HG03565 (cell line): ENCODE data around the gene PCYOX1L.

Source experiments
- ATAC-seq: cut with Tn5 transposase; IDR thresholded peaks from one replicate; pipeline ENCODE4 v1.9.1; 2021; ENCODE audit warnings: mild to moderate bottlenecking, moderate library complexity; ENCODE audit not compliant: unreplicated experiment

PCYOX1L gene

DNA sequence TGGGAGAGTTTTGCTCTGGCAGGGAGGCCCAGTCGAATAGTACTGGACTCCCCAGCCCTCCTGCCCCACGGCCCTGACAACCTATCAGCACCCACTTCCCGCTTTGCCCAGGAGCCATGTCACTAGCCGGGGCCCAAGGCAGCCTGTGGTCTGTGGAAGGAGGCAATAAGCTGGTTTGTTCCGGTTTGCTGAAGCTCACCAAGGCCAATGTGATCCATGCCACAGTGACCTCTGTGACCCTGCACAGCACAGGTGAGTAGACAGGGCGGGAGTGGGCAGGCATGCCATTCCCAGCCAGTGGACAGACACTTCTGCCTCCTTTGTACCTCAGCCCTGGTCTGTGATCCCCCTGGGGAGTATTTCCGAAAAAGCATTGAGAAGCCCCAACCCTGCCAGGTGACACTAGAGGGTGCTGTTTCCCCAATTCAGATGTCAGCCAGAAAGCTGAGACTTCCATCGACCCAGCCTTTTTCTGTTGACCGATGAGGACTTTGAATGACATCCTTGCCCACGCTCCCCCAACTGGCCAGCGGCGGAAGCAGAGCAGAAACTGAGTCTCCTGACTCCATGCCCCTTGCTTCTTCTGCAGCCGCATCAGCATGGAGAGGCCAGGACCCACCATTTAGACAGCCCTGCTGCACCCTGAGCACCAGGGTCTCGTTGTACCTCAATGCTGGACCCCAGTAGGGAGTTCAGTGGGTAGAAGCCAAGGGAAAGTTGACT lies 9.6 kb downstream of the PCYOX1L start:
- ATAC-seq, result peak; percentile 50

- no peak for ATAC-seq
Observed at GRCh38 chr5:149367972-149368645, 10.3 kb downstream of the PCYOX1L start.

DNA sequence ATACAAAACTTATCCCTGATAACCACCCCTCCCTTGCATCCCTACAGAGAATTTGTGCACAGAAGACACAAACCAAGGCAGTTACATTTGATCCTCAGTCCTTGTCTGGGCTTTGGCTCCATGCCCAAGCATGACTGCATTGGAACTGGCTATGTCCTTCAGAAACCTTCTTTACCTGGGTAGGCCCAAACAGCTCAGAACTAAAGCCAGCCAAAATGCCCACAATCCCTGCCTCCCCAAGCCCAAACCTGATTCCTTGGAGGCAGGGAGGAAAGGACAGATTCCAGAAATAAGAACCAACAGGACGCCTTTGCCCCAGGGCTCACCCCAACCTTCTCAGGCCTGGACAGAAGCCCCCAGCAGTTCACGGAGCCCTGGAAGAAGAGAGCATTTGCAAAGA lies 13.0 kb downstream of the PCYOX1L start:
- ATAC-seq, result no peak

DNA sequence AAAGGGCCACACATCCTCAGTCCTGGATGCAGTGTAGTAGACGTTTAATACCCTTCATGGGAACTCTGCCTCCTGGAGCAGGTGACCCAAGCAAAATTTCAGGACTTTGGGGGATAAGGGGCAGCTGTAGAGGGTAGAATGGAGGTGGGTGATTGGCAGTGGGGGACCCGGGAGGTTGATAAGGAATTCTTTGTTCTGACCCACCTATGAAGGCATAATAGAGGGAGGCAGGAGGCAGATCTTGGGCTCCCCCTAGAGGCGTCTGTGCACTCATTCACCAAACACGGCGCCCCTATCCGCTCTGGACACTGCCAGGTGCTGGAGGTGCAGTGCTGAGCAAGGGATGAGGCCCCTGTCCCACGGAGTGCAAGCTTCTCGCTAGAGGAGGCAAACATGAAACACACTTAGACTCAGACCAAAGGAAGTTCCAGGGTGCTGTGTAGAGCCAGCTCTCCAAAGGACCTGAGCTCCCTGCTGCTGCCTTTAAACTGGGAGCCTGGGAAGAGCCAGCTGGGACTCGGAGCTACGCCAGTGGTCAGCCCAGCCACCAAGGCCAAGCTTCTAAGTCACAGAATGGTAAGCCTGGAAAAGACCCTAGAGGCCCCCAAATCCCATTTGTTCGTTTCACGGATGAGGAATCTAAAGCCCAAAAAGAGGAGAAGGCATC lies 13.6 kb downstream of the PCYOX1L start:
- peak; percentile 53 for ATAC-seq

- ATAC-seq, result no peak
Observed at GRCh38 chr5:149372076-149372795, 14.4 kb downstream of the PCYOX1L start.

- ATAC-seq, result no peak
Observed at GRCh38 chr5:149372932-149373331, 15.1 kb downstream of the PCYOX1L start.

DNA sequence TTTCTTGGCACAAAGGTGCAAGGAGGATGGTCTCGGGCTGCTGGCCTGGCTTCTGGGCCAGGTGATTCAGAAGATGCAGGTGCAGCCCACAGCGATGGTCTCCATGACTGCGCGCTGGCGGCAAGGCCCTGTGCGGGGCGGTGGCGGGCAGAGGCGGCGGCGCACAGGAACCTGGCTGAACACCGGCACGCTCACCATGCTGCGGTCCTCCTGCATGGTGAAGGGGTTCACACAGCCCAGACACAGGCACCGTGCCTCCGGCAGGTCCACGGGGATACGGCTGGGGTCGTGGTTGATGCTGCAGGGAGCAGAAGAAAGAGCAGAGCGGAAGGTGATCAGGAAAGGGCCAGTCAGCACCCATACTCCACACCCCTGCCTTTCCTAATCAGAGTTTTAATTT lies 16.5 kb downstream of the PCYOX1L start:
- no peak for ATAC-seq

DNA sequence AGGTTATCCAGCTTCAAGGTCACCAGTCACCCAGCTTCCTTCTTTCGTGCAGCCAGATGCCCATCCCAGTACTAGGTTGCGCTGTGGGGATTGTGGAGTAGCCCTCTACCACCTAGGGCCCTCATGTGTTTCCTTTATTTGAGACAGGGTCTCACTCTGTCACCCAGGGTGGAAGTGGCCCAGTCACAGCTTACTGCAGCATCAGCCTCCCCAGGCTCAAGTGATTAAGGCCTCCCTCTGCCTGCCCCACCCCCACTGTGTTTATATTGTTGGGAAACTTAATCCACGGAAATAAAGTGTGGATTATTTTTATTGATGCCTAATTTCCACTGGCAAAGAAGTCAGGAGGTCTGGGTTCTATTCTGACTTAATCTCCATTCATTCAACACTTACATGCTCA lies 17.0 kb downstream of the PCYOX1L start:
- no peak for ATAC-seq

GRCh38 chr5:149375434-149375833 lies 17.6 kb downstream of the PCYOX1L start:
- no peak for ATAC-seq

DNA sequence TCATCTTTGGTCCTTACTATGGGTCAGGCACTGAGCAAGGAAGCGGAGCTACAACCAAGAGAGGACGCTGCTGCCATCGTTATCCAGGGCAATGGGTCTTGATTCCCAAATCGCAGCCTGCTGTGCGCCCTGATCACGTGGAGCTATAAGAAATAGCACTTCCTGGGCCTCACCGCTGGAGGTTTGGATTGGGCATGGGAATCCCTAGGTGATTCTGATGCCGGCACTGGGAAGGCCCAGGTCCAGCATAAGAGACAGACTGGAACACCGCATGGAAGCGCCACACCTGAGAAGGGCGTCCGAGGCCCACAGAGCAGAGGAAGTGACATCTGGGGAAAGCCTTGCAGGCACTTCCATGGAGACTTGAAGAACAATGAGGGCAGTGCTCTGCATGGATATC lies 18.3 kb downstream of the PCYOX1L start:
- ATAC-seq, result no peak

DNA sequence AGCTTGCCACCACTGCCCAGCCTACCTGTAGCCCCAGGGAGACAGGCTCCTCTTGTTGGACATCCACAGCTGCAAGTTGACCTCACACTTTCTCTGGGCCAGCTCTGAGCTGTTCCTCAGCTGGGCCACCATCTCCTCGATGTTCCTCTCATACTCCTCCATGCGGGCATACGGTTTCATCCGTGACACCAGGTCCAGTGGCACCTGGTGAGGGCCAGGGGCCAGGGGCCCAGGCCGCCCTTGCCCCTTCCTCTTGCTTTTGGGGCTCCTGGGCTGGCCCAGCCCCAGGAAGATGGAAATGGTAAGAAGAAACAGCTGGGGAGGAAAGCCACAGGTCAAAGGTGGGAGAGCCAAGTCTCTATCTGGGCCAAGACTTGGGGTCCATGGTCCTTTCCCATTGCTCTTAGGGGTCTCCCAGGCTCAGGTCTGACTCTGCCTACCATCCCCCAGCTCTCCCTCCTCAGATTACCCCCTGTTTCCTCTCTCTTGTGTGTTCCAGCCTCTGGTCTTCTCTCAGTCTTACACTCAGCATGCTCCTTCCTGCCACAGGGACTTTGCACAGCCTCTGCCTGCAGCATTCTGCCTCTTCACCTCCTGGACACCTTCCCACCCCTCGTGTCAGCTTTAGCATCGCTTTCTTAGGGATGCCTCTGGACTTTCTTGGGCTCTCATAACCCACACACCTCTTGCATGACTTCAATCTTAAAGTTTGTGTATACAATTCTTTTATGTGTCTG lies 19.0 kb downstream of the PCYOX1L start:
- ATAC-seq, result no peak

DNA sequence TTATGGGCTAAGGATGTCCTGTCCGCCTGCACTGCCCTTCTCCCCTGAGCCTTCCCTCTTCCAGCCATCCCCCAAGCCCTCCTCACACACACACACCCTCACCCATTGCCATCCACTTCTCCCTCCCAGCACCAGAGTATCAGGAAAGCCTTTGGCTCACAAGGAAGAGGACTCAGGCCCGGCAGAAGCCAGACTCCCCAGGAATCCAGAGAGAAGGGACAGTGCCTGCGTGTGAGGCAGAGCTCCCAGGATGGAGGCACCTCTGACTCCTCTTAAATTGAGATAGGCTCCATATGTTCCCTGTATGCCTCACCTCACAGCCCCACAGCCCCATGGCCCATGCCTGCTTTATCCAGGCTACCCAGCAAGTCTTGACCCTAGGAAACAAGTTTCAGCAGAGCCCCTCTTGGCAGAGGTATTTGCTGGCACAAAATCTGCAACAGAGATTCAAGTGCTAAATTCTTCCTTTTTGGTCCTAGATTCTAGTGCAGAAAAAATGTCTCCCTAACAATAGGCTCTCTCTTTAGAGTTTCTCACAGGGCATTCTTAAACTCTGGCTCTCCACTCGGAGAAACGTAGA lies 20.5 kb downstream of the PCYOX1L start:
- ATAC-seq, result no peak

GRCh38 chr5:149379177-149379761 lies 21.4 kb downstream of the PCYOX1L start, which contains the start of gene IL17B:
Gene IL17B, minus strand, starts transcription at chr5:149379292. Its CDS starts 67 bp downstream, at chr5:149379225.
- ATAC-seq, result no peak

- no peak for ATAC-seq
Observed at GRCh38 chr5:149379818-149380374, 22.1 kb downstream of the PCYOX1L start.

- no peak for ATAC-seq
Observed at GRCh38 chr5:149380466-149381121, 22.7 kb downstream of the PCYOX1L start.

DNA sequence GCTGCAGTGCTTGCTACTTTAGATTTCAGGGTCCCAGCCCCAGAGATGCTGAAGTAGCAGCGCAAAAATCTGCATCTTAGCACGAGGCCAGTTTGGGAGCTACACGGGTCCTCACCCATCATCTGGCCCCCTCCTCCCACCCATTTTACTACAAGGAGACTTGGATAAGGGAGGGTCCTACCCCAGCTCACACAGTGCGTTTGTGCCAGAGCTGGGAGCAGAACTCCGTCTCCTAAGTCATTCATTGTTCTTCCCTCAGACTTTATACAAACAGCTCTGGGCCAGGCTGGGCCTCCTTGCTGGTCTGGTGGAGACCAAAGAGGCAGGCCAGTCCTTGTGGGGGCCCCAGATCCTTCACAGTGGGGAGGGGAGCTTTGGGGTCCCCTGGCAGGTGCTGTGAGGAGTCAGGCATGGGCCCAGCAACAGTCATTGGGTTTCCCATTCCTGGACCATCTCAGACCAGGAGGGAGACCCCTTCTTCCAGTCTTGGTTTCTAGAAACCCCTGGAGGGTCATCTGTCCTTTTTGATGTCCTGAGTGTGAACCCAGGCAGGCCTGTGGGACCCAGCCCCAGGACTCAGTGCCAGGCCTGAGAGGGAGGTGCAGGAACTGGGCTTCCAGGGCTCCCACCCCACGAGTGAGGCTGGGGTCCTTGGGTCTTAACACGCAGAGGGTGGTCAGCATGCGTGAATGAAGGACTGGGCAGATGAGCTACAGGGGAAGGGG lies 23.6 kb downstream of the PCYOX1L start:
- ATAC-seq, result no peak

GRCh38 chr5:149381986-149382338 lies 24.1 kb downstream of the PCYOX1L start:
- ATAC-seq, result peak; percentile 81

DNA sequence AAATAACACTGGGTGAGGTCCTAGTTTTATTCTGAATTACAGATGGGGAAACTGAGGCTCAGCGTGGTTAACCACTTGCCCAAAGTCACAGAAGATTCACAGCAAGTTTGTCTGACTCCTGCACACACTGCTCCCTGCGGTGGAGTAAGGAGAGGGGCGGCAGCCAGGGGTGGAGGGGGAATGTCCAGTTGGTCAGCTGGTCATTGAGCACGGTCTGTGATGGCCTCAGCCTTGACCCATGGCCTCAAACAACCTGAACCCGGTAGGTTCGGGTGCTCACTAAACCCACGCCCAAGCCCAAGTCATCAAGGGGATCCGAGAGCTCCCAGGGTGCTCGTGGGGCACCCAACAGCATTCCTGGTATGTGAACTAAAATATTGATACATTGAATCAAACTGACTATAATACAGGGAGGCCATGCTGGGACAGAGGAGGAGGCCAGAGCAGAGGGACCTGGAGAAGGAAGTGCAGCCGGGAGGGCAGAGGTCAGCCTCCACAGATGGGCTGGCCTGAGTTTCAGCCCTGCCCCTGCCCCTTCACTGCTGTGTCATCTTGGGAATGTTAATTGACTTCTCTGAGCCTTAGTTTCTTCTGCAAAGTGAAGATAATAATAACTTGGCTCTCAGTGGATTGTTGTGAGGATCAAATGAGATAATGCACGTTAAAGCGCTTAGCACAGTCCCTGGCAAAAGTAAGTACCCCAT lies 24.8 kb downstream of the PCYOX1L start:
- no peak for ATAC-seq
